Measurements from ENCODE around the gene PCCA. TPM values are rescaled to one million over a fixed set of nuclear protein-coding genes. Genes with fewer than 3 reads are reported as not detected.
"Not testable (repeated sequence)": the region's sequence is repeated elsewhere in the genome, so short reads cannot be mapped to it uniquely, and the experiment has no call there.

The PCCA gene
- total RNA-seq, 4 donors from 2014 or later = 46.9 to 66.0 (median 49.4) TPM

GRCh38 chr13:100147825-100148224 lies 58.9 kb downstream of the PCCA start:
- Histone ChIP-seq H3K36me3 (no peaks in the 10 kb centered on the region), H3K4me1 (no peaks in the 10 kb centered on the region), H3K4me3 (no peak overlapping the region), H3K27me3 (no peaks in the 10 kb centered on the region), H3K27ac (no peak overlapping the region), H3K9me3 (no peaks in the 10 kb centered on the region)
- DNase-seq = no peak
- TF ChIP-seq POLR2A (IDR thresholded peaks at IDR 0.05) = no peak
- TF ChIP-seq, protein P1, sequence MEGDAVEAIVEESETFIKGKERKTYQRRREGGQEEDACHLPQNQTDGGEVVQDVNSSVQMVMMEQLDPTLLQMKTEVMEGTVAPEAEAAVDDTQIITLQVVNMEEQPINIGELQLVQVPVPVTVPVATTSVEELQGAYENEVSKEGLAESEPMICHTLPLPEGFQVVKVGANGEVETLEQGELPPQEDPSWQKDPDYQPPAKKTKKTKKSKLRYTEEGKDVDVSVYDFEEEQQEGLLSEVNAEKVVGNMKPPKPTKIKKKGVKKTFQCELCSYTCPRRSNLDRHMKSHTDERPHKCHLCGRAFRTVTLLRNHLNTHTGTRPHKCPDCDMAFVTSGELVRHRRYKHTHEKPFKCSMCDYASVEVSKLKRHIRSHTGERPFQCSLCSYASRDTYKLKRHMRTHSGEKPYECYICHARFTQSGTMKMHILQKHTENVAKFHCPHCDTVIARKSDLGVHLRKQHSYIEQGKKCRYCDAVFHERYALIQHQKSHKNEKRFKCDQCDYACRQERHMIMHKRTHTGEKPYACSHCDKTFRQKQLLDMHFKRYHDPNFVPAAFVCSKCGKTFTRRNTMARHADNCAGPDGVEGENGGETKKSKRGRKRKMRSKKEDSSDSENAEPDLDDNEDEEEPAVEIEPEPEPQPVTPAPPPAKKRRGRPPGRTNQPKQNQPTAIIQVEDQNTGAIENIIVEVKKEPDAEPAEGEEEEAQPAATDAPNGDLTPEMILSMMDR (IDR thresholded peaks at IDR 0.05) = no peak

- Histone ChIP-seq H3K27me3 (no peaks in the 10 kb centered on the region), H3K9me3 (no peaks in the 10 kb centered on the region), H3K4me1 (no peaks in the 10 kb centered on the region), H3K4me3 (no peak overlapping the region), H3K27ac (no peak overlapping the region), H3K36me3 (no peaks in the 10 kb centered on the region)
- no peak for DNase-seq
- no peak for TF ChIP-seq POLR2A (IDR thresholded peaks at IDR 0.05)
- TF ChIP-seq, protein P1 (IDR thresholded peaks at IDR 0.05) = no peak
Measured at GRCh38 chr13:100148422-100148821, 59.5 kb downstream of the PCCA start.

GRCh38 chr13:100149389-100149788 lies 60.5 kb downstream of the PCCA start:
- Histone ChIP-seq H3K4me3 (no peak overlapping the region), H3K36me3 (peaks cover 0 to under 1% (median 0%) of the 10 kb centered on the region in 3 donors), H3K27me3 (no peaks in the 10 kb centered on the region), H3K9me3 (no peaks in the 10 kb centered on the region), H3K4me1 (no peaks in the 10 kb centered on the region), H3K27ac (no peak overlapping the region)
- no peak for DNase-seq
- no peak for TF ChIP-seq POLR2A (IDR thresholded peaks at IDR 0.05)
- TF ChIP-seq, protein P1 (IDR thresholded peaks at IDR 0.05) = no peak

- not testable (repeated sequence) for H3K27ac ChIP-seq, H3K4me3 ChIP-seq, H3K27me3 ChIP-seq, H3K9me3 ChIP-seq, H3K36me3 ChIP-seq, H3K4me1 ChIP-seq, DNase-seq
Measured at GRCh38 chr13:100150711-100151110, 61.8 kb downstream of the PCCA start.

- no peak overlapping the region for H3K4me3 ChIP-seq
- H3K27me3 ChIP-seq = no peaks in the 10 kb centered on the region
- no peaks in the 10 kb centered on the region for H3K4me1 ChIP-seq
- TF ChIP-seq, protein P1 (IDR thresholded peaks at IDR 0.05) = no peak
- TF ChIP-seq POLR2A (IDR thresholded peaks at IDR 0.05) = no peak
- peaks cover 0 to 9% (median 0%) of the 10 kb centered on the region in 3 donors for H3K36me3 ChIP-seq
- no peak overlapping the region for H3K27ac ChIP-seq
- DNase-seq = no peak
- H3K9me3 ChIP-seq = no peaks in the 10 kb centered on the region
Measured at GRCh38 chr13:100154842-100155416, 66.0 kb downstream of the PCCA start.

- DNase-seq = no peak
- TF ChIP-seq, protein P1 (IDR thresholded peaks at IDR 0.05) = no peak
- no peak for TF ChIP-seq POLR2A (IDR thresholded peaks at IDR 0.05)
- H3K4me3 ChIP-seq = no peak overlapping the region
- H3K9me3 ChIP-seq = no peaks in the 10 kb centered on the region
- H3K27ac ChIP-seq = no peak overlapping the region
- H3K4me1 ChIP-seq = no peaks in the 10 kb centered on the region
- peaks cover 0 to 9% (median 0%) of the 10 kb centered on the region in 3 donors for H3K36me3 ChIP-seq
- H3K27me3 ChIP-seq = no peaks in the 10 kb centered on the region
Measured at GRCh38 chr13:100156788-100157187, 67.9 kb downstream of the PCCA start.

All from Peyer's patch (tissue), 4 donors.